ENCODE results near the gene TPSG1.
"Not testable (repeated sequence)": the region's sequence is repeated elsewhere in the genome, so short reads cannot be mapped to it uniquely, and the experiment has no call there.

The TPSG1 gene

DNA sequence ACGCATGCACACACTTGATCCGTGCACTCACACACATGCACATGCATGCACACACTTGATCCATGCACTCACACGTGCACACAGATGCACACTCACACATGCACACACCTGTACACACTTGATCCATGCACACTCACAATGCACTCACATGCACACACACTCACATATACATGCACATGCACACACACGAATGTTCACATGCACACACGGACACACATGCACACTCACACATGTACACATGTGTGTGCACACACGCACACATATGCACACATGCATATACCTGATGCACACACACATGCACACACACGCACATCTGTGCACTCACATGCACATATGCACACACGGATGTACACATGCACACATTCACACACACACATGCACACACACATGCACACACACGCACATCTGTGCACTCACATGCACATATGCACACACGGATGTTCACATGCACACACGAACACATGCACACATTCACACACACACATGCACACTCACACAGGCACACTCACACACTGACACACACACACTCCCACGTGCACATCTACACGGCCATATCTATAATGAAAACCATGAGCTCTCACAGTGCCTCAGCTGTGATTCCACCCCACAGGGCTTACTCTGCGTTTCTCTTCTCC is 23.0 kb upstream of the TPSG1 start:
- not testable (repeated sequence) for ATAC-seq (ENCODE audit: insufficient read depth, low read depth); H3K4me3 ChIP-seq (ENCODE audit: low read depth in 1 of 2, low read length in 2 of 2); H3K36me3 ChIP-seq (ENCODE audit: insufficient read depth, low read length); H2AFZ ChIP-seq (ENCODE audit: low read depth, low read length); DNase-seq; H3K27me3 ChIP-seq (ENCODE audit: insufficient read depth, low read length, poor library complexity); H3K4me2 ChIP-seq (ENCODE audit: insufficient read depth, low read length); H3K27ac ChIP-seq (ENCODE audit: low read length); H3K9me3 ChIP-seq (ENCODE audit: insufficient read depth, low read length, severe bottlenecking); H3K4me1 ChIP-seq (ENCODE audit: insufficient read depth, low read length); H4K20me1 ChIP-seq (ENCODE audit: insufficient read depth, low read length); H3K79me2 ChIP-seq (ENCODE audit: insufficient read depth, low read length); H3K9ac ChIP-seq (ENCODE audit: low read depth, low read length)

DNA sequence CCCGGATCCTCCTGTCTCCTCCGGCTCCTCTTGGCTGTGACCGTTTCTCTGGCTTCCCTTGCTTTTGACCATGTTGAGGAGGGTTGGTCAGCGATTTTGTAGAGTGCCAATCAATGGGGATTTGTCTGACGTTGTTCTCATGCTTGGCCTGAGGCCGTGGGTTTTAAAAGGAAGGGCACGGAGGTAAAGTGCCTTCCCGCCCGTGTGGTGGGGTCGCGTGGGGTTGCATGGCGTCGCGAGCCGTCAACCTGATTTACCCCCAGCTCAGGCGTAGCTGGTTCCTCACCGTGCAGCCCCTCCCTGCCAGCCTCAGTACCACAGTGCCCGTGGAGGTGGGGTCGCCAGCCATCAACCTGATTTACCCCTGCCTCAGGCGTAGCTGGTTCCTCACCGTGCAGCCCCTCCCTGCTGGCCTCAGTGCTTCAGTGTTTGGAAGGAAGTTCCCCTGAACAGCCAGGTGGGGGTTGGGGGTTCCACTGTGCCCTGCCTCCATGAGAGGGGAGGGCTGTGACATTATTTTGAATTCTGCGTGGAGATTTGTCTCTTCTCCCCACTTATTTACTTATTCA is 20.5 kb upstream of the TPSG1 start:
- Histone ChIP-seq H3K36me3 (ENCODE audit: insufficient read depth, low read length) (no peaks in the 10 kb centered on the region), H4K20me1 (ENCODE audit: insufficient read depth, low read length) (no peaks in the 10 kb centered on the region), H3K4me2 (ENCODE audit: insufficient read depth, low read length) (no peak overlapping the region), H3K9ac (ENCODE audit: low read depth, low read length) (no peak overlapping the region), H2AFZ (ENCODE audit: low read depth, low read length) (no peak overlapping the region), H3K27me3 (ENCODE audit: insufficient read depth, low read length, poor library complexity) (no peaks in the 10 kb centered on the region), H3K4me1 (ENCODE audit: insufficient read depth, low read length) (no peaks in the 10 kb centered on the region), H3K79me2 (ENCODE audit: insufficient read depth, low read length) (no peaks in the 10 kb centered on the region), H3K4me3 (ENCODE audit: low read depth in 1 of 2, low read length in 2 of 2) (no peak overlapping the region), H3K9me3 (ENCODE audit: insufficient read depth, low read length, severe bottlenecking) (no peaks in the 10 kb centered on the region), H3K27ac (ENCODE audit: low read length) (no peak overlapping the region)
- no peak for TF ChIP-seq EZH2 (IDR thresholded peaks at IDR 0.05; ENCODE audit: borderline replicate concordance, low read depth, low read length, severe bottlenecking)
- no peak for DNase-seq
- ATAC-seq (ENCODE audit: insufficient read depth, low read depth), result no peak

DNA sequence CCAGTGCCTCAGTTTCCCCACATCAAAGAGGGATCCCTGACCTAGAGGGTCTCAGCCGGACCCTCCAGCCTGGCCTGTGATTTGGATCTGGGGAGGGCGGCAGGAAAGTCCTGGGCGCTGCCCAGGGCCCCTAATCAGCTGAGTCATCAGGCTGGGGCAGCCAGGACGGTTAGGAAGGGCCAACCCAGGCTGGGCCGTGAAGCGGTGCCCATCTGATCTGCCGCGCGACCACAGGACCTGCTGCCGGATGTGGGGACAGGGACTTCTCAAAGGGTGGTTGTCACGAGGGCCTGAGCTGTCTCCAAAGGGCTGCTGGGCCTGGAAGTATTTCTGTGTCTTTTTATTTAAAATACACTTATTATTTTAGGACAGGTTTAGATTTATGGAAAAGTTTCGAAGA is 19.8 kb upstream of the TPSG1 start:
- ATAC-seq (ENCODE audit: insufficient read depth, low read depth) (no peak), DNase-seq (no peak)
- H3K36me3 ChIP-seq (ENCODE audit: insufficient read depth, low read length), result no peaks in the 10 kb centered on the region
- no peak overlapping the region for H3K27ac ChIP-seq (ENCODE audit: low read length)
- no peaks in the 10 kb centered on the region for H3K9me3 ChIP-seq (ENCODE audit: insufficient read depth, low read length, severe bottlenecking)
- no peaks in the 10 kb centered on the region for H3K79me2 ChIP-seq (ENCODE audit: insufficient read depth, low read length)
- no peaks in the 10 kb centered on the region for H3K4me1 ChIP-seq (ENCODE audit: insufficient read depth, low read length)
- no peaks in the 10 kb centered on the region for H3K27me3 ChIP-seq (ENCODE audit: insufficient read depth, low read length, poor library complexity)
- no peak overlapping the region for H3K4me3 ChIP-seq (ENCODE audit: low read depth in 1 of 2, low read length in 2 of 2)
- no peak overlapping the region for H3K4me2 ChIP-seq (ENCODE audit: insufficient read depth, low read length)
- no peak overlapping the region for H3K9ac ChIP-seq (ENCODE audit: low read depth, low read length)
- no peak overlapping the region for H2AFZ ChIP-seq (ENCODE audit: low read depth, low read length)
- TF ChIP-seq, protein P1, sequence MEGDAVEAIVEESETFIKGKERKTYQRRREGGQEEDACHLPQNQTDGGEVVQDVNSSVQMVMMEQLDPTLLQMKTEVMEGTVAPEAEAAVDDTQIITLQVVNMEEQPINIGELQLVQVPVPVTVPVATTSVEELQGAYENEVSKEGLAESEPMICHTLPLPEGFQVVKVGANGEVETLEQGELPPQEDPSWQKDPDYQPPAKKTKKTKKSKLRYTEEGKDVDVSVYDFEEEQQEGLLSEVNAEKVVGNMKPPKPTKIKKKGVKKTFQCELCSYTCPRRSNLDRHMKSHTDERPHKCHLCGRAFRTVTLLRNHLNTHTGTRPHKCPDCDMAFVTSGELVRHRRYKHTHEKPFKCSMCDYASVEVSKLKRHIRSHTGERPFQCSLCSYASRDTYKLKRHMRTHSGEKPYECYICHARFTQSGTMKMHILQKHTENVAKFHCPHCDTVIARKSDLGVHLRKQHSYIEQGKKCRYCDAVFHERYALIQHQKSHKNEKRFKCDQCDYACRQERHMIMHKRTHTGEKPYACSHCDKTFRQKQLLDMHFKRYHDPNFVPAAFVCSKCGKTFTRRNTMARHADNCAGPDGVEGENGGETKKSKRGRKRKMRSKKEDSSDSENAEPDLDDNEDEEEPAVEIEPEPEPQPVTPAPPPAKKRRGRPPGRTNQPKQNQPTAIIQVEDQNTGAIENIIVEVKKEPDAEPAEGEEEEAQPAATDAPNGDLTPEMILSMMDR (IDR thresholded peaks at IDR 0.05; ENCODE audit: borderline replicate concordance, extremely low read depth, low read length, poor library complexity, severe bottlenecking), result no peak
- TF ChIP-seq EZH2 (IDR thresholded peaks at IDR 0.05; ENCODE audit: borderline replicate concordance, low read depth, low read length, severe bottlenecking), result no peak
- H4K20me1 ChIP-seq (ENCODE audit: insufficient read depth, low read length), result no peaks in the 10 kb centered on the region

DNA sequence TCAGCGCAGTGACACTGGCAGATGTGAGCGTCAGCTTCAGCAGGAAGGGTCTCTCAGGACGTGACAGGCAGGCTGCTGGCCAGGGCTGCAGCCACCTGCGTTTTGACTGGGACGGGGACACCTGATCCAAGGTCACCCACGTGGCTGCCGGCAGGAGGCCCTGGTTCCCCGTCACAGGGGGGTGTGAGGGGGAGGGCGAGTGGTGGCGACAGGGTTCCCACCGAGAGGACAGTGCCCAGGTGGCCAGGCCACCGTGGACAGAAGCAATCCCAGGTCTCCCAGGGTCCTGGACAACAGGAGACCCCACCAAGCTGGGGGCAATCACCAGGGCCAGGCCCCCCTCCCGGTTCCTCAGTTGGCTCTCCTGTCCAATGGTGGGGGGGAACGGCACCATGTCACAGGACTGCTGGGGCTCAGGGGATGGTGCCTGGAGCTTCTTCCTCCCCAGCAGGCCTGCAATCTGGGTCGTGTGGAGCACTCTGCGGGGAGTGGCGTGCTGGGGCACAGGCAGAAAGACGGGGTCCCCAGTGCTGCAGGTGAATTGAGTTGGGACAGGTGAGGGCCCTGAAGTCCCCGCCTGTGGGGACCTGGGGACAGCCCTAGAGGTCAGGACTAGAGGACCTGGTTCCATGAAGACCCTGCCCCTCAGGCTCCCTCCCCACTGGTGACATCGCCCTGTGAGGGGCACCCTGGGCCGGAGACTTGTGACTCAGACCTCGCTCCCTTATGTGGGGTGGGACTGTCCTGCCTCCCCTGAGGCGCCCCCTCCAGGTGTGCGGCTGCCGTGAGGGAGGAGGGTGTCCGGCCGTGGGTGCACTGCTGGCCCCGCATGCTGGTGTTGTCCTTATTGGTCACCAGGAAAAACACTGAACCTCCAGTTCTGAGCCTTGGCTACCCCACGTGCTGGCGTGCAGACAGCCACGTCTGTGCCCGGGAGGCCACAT is 19.1 kb upstream of the TPSG1 start:
- not testable (repeated sequence) for H3K9me3 ChIP-seq (ENCODE audit: insufficient read depth, low read length, severe bottlenecking); H3K27ac ChIP-seq (ENCODE audit: low read length); H4K20me1 ChIP-seq (ENCODE audit: insufficient read depth, low read length); DNase-seq; H3K27me3 ChIP-seq (ENCODE audit: insufficient read depth, low read length, poor library complexity); H3K4me2 ChIP-seq (ENCODE audit: insufficient read depth, low read length); H3K4me3 ChIP-seq (ENCODE audit: low read depth in 1 of 2, low read length in 2 of 2); H3K79me2 ChIP-seq (ENCODE audit: insufficient read depth, low read length); H3K4me1 ChIP-seq (ENCODE audit: insufficient read depth, low read length); H3K9ac ChIP-seq (ENCODE audit: low read depth, low read length); H2AFZ ChIP-seq (ENCODE audit: low read depth, low read length); H3K36me3 ChIP-seq (ENCODE audit: insufficient read depth, low read length); ATAC-seq (ENCODE audit: insufficient read depth, low read depth)

DNA sequence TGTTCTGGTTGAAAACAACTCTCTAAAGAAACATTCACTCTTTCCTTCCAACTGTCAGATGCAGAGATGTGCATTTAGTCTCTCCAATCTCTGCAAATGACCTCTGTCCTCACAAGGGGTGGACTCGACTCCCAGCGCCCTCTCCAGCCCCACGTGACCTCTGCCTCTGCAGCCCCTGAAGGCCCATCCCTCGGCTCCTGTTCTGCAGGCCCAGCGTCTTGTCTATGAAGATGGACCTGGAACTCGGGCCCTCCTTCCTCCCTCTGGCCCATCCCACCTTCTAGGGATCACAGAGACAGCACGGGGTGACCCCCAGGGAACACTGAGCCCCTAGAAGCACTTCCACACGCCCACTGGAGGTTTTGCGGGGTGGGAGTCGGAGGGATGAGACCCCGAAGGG is 18.3 kb upstream of the TPSG1 start:
- not testable (repeated sequence) for H3K36me3 ChIP-seq (ENCODE audit: insufficient read depth, low read length); H4K20me1 ChIP-seq (ENCODE audit: insufficient read depth, low read length); H3K79me2 ChIP-seq (ENCODE audit: insufficient read depth, low read length); H3K9ac ChIP-seq (ENCODE audit: low read depth, low read length); H2AFZ ChIP-seq (ENCODE audit: low read depth, low read length); H3K4me3 ChIP-seq (ENCODE audit: low read depth in 1 of 2, low read length in 2 of 2); H3K4me2 ChIP-seq (ENCODE audit: insufficient read depth, low read length); H3K9me3 ChIP-seq (ENCODE audit: insufficient read depth, low read length, severe bottlenecking); ATAC-seq (ENCODE audit: insufficient read depth, low read depth); DNase-seq; H3K27me3 ChIP-seq (ENCODE audit: insufficient read depth, low read length, poor library complexity); H3K27ac ChIP-seq (ENCODE audit: low read length); H3K4me1 ChIP-seq (ENCODE audit: insufficient read depth, low read length)

DNA sequence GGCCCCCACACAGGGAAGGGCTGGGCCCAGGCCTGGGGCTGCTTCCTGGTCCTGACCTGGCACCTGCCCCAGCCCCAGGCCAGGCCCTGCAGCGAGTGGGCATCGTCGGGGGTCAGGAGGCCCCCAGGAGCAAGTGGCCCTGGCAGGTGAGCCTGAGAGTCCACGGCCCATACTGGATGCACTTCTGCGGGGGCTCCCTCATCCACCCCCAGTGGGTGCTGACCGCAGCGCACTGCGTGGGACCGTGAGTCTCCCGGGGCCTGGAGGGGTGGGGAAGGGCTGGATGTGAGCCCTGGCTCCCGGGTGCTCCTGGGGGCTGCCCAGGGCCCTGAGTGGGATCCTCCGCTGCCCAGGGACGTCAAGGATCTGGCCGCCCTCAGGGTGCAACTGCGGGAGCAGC is 16.0 kb upstream of the TPSG1 start:
- H3K27ac ChIP-seq (ENCODE audit: low read length); H3K4me2 ChIP-seq (ENCODE audit: insufficient read depth, low read length); H3K27me3 ChIP-seq (ENCODE audit: insufficient read depth, low read length, poor library complexity); H4K20me1 ChIP-seq (ENCODE audit: insufficient read depth, low read length); H3K36me3 ChIP-seq (ENCODE audit: insufficient read depth, low read length); H3K9me3 ChIP-seq (ENCODE audit: insufficient read depth, low read length, severe bottlenecking); ATAC-seq (ENCODE audit: insufficient read depth, low read depth); DNase-seq; H3K79me2 ChIP-seq (ENCODE audit: insufficient read depth, low read length); H2AFZ ChIP-seq (ENCODE audit: low read depth, low read length); H3K4me3 ChIP-seq (ENCODE audit: low read depth in 1 of 2, low read length in 2 of 2); H3K4me1 ChIP-seq (ENCODE audit: insufficient read depth, low read length); H3K9ac ChIP-seq (ENCODE audit: low read depth, low read length): not testable (repeated sequence)

DNA sequence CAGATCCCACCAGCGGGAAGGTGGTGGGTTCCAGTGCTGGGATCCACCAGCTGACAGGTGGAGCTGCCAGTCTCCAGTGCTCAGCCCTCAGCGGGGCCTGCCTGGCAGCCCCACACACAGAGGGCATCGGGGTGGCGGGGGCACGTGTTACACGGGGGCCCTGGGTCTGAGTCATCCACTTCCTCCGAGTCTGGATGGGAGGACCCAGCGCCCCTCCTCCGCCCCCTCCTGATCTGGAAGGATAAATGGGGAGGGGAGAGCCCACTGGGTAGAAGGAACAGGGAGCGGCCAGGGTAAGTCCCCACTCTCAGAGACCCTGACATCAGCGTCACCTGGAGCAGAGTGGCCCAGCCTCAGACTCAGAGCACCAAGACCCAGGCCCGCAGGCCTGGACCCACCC is 15.4 kb upstream of the TPSG1 start, which contains the start of gene TPSAB1:
TPSAB1 (plus strand) TSS at position 270 of the 400 bp plus-strand sequence. CDS start 234 bp downstream, outside the sequence.
- not testable (repeated sequence) for H2AFZ ChIP-seq (ENCODE audit: low read depth, low read length); H3K4me1 ChIP-seq (ENCODE audit: insufficient read depth, low read length); H3K9me3 ChIP-seq (ENCODE audit: insufficient read depth, low read length, severe bottlenecking); H3K9ac ChIP-seq (ENCODE audit: low read depth, low read length); H3K27me3 ChIP-seq (ENCODE audit: insufficient read depth, low read length, poor library complexity); H4K20me1 ChIP-seq (ENCODE audit: insufficient read depth, low read length); H3K79me2 ChIP-seq (ENCODE audit: insufficient read depth, low read length); H3K4me2 ChIP-seq (ENCODE audit: insufficient read depth, low read length); DNase-seq; H3K27ac ChIP-seq (ENCODE audit: low read length); H3K36me3 ChIP-seq (ENCODE audit: insufficient read depth, low read length); H3K4me3 ChIP-seq (ENCODE audit: low read depth in 1 of 2, low read length in 2 of 2); ATAC-seq (ENCODE audit: insufficient read depth, low read depth)
